IMR-90 (cell line): ENCODE measurements around the gene FAM78B.

ENCODE experiments used
- BHLHE40 ChIP-seq: fragments of 150-350 bp; IDR thresholded peaks from 2 replicates; pipeline ENCODE4 v1.6.1; 2016; ENCODE audit warnings: mild to moderate bottlenecking, low read depth, low read length
- SMC3 ChIP-seq: fragments of 150-350 bp; IDR thresholded peaks from 2 replicates; pipeline ENCODE4 v1.6.1; 2016; ENCODE audit warnings: low read depth, mild to moderate bottlenecking, antibody characterized with exemption, low read length, moderate library complexity
- USF2 ChIP-seq: fragments of 150-350 bp; IDR thresholded peaks from 2 replicates; pipeline ENCODE4 v1.6.1; 2017; ENCODE audit warnings: mild to moderate bottlenecking, antibody characterized with exemption, low read length, low read depth

- no peak for TF ChIP-seq USF2
- no peak for TF ChIP-seq SMC3
- TF ChIP-seq BHLHE40, result no peak
These were observed 30.3 kb upstream of the FAM78B start for GRCh38 chr1:166197141-166197540.
